GM12878 (cell line): ENCODE measurements around the gene SLC44A4.

Experiments used
- CREB1 ChIP-seq: IDR thresholded peaks from 2 replicates; pipeline ENCODE4 v1.6.1; 2012; ENCODE audit warnings: low read depth, mild to moderate bottlenecking, inconsistent platforms
- CTCF ChIP-seq, 3 experiments: IDR thresholded peaks in 2 of 3; conservative IDR thresholded peaks in 1 of 3; 2 replicates each; pipeline ENCODE4 v1.5.1; 2011; ENCODE audit warnings: low read depth in 3 of 3, low read length in 3 of 3, mild to moderate bottlenecking in 3 of 3, control low read depth in 2 of 3, moderate library complexity in 2 of 3, inconsistent platforms in 1 of 3, mixed read lengths in 1 of 3; ENCODE audit not compliant: control insufficient read depth in 2 of 3, insufficient read depth in 1 of 3; ENCODE audit errors: extremely low read depth in 1 of 3
- USF2 ChIP-seq: IDR thresholded peaks from 2 replicates; pipeline ENCODE4 v1.6.1; 2011; ENCODE audit warnings: low read depth, low read length, improper control_type of control experiment, borderline replicate concordance
- ZNF274 ChIP-seq: IDR thresholded peaks from one replicate; pipeline ENCODE4 v1.8.0; 2011; ENCODE audit not compliant: insufficient read length, insufficient read depth

GRCh38 chr6:31903957-31904356, 25.2 kb upstream of the SLC44A4 start:
- TF ChIP-seq ZNF274 (no peak), CTCF (IDR thresholded peaks at IDR 0.05 in 2 of 3, conservative IDR thresholded peaks at IDR 0.05 in 1 of 3; ENCODE audit: control insufficient read depth in 2 of 3, extremely low read depth in 1 of 3, insufficient read depth in 1 of 3, low read depth in 3 of 3, low read length in 3 of 3) (no peak), USF2 (no peak), CREB1 (no peak)
